Left renal pelvis (tissue), 4 donors: ENCODE measurements around the gene SPSB4. TPM values are rescaled to one million over a fixed set of nuclear protein-coding genes. Genes with fewer than 3 reads are reported as not detected.

Source experiments
- DNase-seq, 4 donors: peaks; one replicate each; pipeline ENCODE4 v3.0.0-alpha.2; 2013; ENCODE audit warnings: low read depth in 4 of 4, low spot score in 3 of 4
- polyA plus RNA-seq, 4 donors: library from polyadenylated mRNA; unstranded; fragments of 120-200 nt; gene quantifications; one replicate each; pipeline ENCODE4 v1.2.1, GENCODE V29; 2013; ENCODE audit not compliant: insufficient read length in 4 of 4

The SPSB4 gene
- polyA plus RNA-seq, 4 donors = 9.7 to 17.3 (median 15.9) TPM

GRCh38 chr3:141148770-141149169 is 97.6 kb downstream of the SPSB4 start:
- no peak for DNase-seq

- no peak for DNase-seq
These were observed 99.1 kb downstream of the SPSB4 start for GRCh38 chr3:141150081-141150830.

GRCh38 chr3:141150931-141151330 is 99.8 kb downstream of the SPSB4 start:
- DNase-seq = no peak

- DNase-seq = no peak
These were observed 100.3 kb downstream of the SPSB4 start for GRCh38 chr3:141151439-141151838.

- no peak for DNase-seq
These were observed 101.0 kb downstream of the SPSB4 start for GRCh38 chr3:141152130-141152529.

GRCh38 chr3:141152801-141153678 is 101.9 kb downstream of the SPSB4 start:
- no peak for DNase-seq

GRCh38 chr3:141153679-141153966 is 102.5 kb downstream of the SPSB4 start:
- no peak for DNase-seq

GRCh38 chr3:141164852-141165251 is 113.7 kb downstream of the SPSB4 start:
- no peak for DNase-seq

GRCh38 chr3:141167681-141168080 is 116.5 kb downstream of the SPSB4 start:
- no peak for DNase-seq

GRCh38 chr3:141170678-141171295 is 119.6 kb downstream of the SPSB4 start:
- DNase-seq = no peak

- DNase-seq = no peak
These were observed 123.5 kb downstream of the SPSB4 start for GRCh38 chr3:141174674-141175073.

GRCh38 chr3:141176775-141177174 is 125.6 kb downstream of the SPSB4 start:
- no peak for DNase-seq

- DNase-seq = no peak
These were observed 126.9 kb downstream of the SPSB4 start for GRCh38 chr3:141178026-141178425.

- no peak for DNase-seq
These were observed 127.4 kb downstream of the SPSB4 start for GRCh38 chr3:141178551-141178950.

- DNase-seq = no peak
These were observed 128.8 kb downstream of the SPSB4 start for GRCh38 chr3:141179983-141180382.

- DNase-seq = no peak
These were observed 130.0 kb downstream of the SPSB4 start for GRCh38 chr3:141181196-141181595.

- DNase-seq = no peak
These were observed 130.7 kb downstream of the SPSB4 start for GRCh38 chr3:141181819-141182218.

GRCh38 chr3:141183606-141184005 is 132.5 kb downstream of the SPSB4 start:
- no peak for DNase-seq

GRCh38 chr3:141184430-141184829 is 133.3 kb downstream of the SPSB4 start:
- DNase-seq = no peak

GRCh38 chr3:141191097-141191749 is 140.1 kb downstream of the SPSB4 start:
- no peak for DNase-seq

GRCh38 chr3:141192345-141192744 is 141.2 kb downstream of the SPSB4 start:
- DNase-seq = peak; percentile 83 to 94 (median 93)
